CD14-positive monocyte (primary cell): ENCODE results near the gene JAK2. TPM values are rescaled to one million over a fixed set of nuclear protein-coding genes. Genes with fewer than 3 reads are reported as not detected.

ENCODE experiments used
- DNase-seq, 3 donors: peaks; one replicate each; pipeline ENCODE4 v3.0.0-alpha.2; 2011 to 2022
- H2AFZ ChIP-seq: 2 replicates; pipeline ENCODE4 v1.6.0; 2012; ENCODE audit warnings: mild to moderate bottlenecking, low read depth, low read length, inconsistent platforms; ENCODE audit not compliant: insufficient read depth, poor library complexity, severe bottlenecking
- H3K27ac ChIP-seq, 2 donors: 1 replicate in 1 of 2; 2 replicates in 1 of 2; pipeline ENCODE4 v1.5.1; 2012 to 2013; ENCODE audit warnings: low read length in 2 of 2, control low read depth in 1 of 2, inconsistent platforms in 1 of 2, low read depth in 1 of 2, mild to moderate bottlenecking in 1 of 2
- H3K27me3 ChIP-seq, 2 donors: one replicate each; pipeline versions ENCODE4 v1.6.0 to v1.6.1; 2011 to 2013; ENCODE audit warnings: low read length in 2 of 2; ENCODE audit not compliant: control insufficient read depth in 2 of 2, insufficient read depth in 2 of 2
- H3K36me3 ChIP-seq, 2 donors: replicated peaks in 1 of 2; 1 replicate in 1 of 2; 2 replicates in 1 of 2; pipeline versions ENCODE4 v1.5.1 to v1.6.1; 2012 to 2013; ENCODE audit warnings: low read length in 2 of 2, control low read depth in 1 of 2, inconsistent platforms in 1 of 2, mild to moderate bottlenecking in 1 of 2; ENCODE audit not compliant: insufficient read depth in 2 of 2, control insufficient read depth in 1 of 2
- H3K4me1 ChIP-seq, 2 donors: 1 replicate in 1 of 2; 2 replicates in 1 of 2; pipeline versions ENCODE4 v1.5.1 to v1.6.1; 2012 to 2013; ENCODE audit warnings: low read length in 2 of 2, control low read depth in 1 of 2, inconsistent platforms in 1 of 2, mild to moderate bottlenecking in 1 of 2, moderate library complexity in 1 of 2; ENCODE audit not compliant: insufficient read depth in 2 of 2, control insufficient read depth in 1 of 2
- H3K4me2 ChIP-seq: replicated peaks from 2 replicates; pipeline ENCODE3; 2012; ENCODE audit warnings: low read length, moderate library complexity, mild to moderate bottlenecking; ENCODE audit not compliant: poor library complexity, severe bottlenecking; ENCODE audit errors: extremely low read depth
- H3K4me3 ChIP-seq, 3 experiments: fragments of 200-600 bp in 1 of 3; sonication (generic) in 1 of 3; replicated peaks in 1 of 3; 1 replicate in 2 of 3; 2 replicates in 1 of 3; pipeline ENCODE4 v1.5.1; 2011 to 2013; ENCODE audit warnings: low read length in 3 of 3, mild to moderate bottlenecking in 3 of 3, control low read depth in 2 of 3, low read depth in 2 of 3, inconsistent platforms in 1 of 3, moderate library complexity in 1 of 3
- H3K79me2 ChIP-seq: 2 replicates; pipeline ENCODE4 v1.6.0; 2012; ENCODE audit warnings: mild to moderate bottlenecking, control low read depth, inconsistent platforms, low read length, moderate library complexity; ENCODE audit not compliant: insufficient read depth
- H3K9ac ChIP-seq: 2 replicates; pipeline ENCODE4 v1.6.0; 2017; ENCODE audit warnings: low read length, mild to moderate bottlenecking; ENCODE audit not compliant: insufficient read depth, poor library complexity, severe bottlenecking
- H3K9me3 ChIP-seq, 2 donors: replicated peaks in 1 of 2; 1 replicate in 1 of 2; 2 replicates in 1 of 2; pipeline versions ENCODE4 v1.5.1 to v1.6.1; 2012 to 2013; ENCODE audit warnings: low read length in 2 of 2, control low read depth in 1 of 2; ENCODE audit not compliant: control insufficient read depth in 1 of 2, insufficient read depth in 1 of 2
- H4K20me1 ChIP-seq: 2 replicates; pipeline ENCODE4 v1.6.0; 2012; ENCODE audit warnings: mild to moderate bottlenecking, low read length, control low read depth, moderate library complexity; ENCODE audit not compliant: insufficient read depth
- H3K27ac Mint-ChIP-seq, 7 donors: one replicate each; pipeline ENCODE4 v1.8.0; 2020; ENCODE audit warnings: mild to moderate bottlenecking in 7 of 7, mixed read lengths in 7 of 7, moderate library complexity in 6 of 7, inconsistent platforms in 2 of 7
- H3K27me3 Mint-ChIP-seq, 3 donors: one replicate each; pipeline ENCODE4 v1.8.0; 2021 to 2022; ENCODE audit warnings: low read depth in 3 of 3, mild to moderate bottlenecking in 3 of 3, mixed read lengths in 3 of 3, moderate library complexity in 3 of 3, inconsistent platforms in 1 of 3
- H3K36me3 Mint-ChIP-seq, 2 donors: one replicate each; pipeline ENCODE4 v1.8.0; 2020; ENCODE audit warnings: mixed read lengths in 2 of 2, inconsistent platforms in 1 of 2, mild to moderate bottlenecking in 1 of 2
- H3K4me1 Mint-ChIP-seq: one replicate; pipeline ENCODE4 v1.8.0; 2020; ENCODE audit warnings: mild to moderate bottlenecking, mixed read lengths
- H3K4me3 Mint-ChIP-seq, 2 donors: one replicate each; pipeline ENCODE4 v1.8.0; 2020; ENCODE audit warnings: mild to moderate bottlenecking in 2 of 2, mixed read lengths in 2 of 2, moderate library complexity in 1 of 2
- H3K9me3 Mint-ChIP-seq, 7 donors: one replicate each; pipeline ENCODE4 v1.8.0; 2020 to 2022; ENCODE audit warnings: mixed read lengths in 7 of 7, mild to moderate bottlenecking in 6 of 7, moderate library complexity in 6 of 7, inconsistent platforms in 2 of 7
- WGBS: methylation state at CpG from one replicate; pipeline ENCODE4 v1.1.5; 2013; ENCODE audit warnings: missing lambda C conversion rate; ENCODE audit not compliant: insufficient coverage; 5-methylcytosine and 5-hydroxymethylcytosine counted together
- intact Hi-C, 2 donors: fragments of 100-400 bp; cut with micrococcal nuclease; formaldehyde crosslinking; loops; one replicate each; pipeline versions ENCODE4 v1.15.0 to v1.15.1; 2023
- polyA plus RNA-seq, 3 donors: library from polyadenylated mRNA; depleted of rRNA in 1 of 3; unstranded in 2 of 3; stranded (reverse) in 1 of 3; fragments of 300-500 nt in 2 of 3; fragments of >200 nt in 1 of 3; fragmentation: Illumina TruSeq in 2 of 3; gene quantifications; 1 replicate in 2 of 3; 2 replicates in 1 of 3; pipeline ENCODE4 v1.2.3, GENCODE V29; 2012 to 2021
- TF ChIP-seq, protein P1 (sequence below): fragments of 200-600 bp; IDR thresholded peaks from one replicate; pipeline ENCODE4 v1.8.0; 2022; ENCODE audit warnings: antibody characterized with exemption, mild to moderate bottlenecking

Gene JAK2
- polyA plus RNA-seq, 3 donors: 23.5 to 34.7 (median 33.0) TPM

DNA sequence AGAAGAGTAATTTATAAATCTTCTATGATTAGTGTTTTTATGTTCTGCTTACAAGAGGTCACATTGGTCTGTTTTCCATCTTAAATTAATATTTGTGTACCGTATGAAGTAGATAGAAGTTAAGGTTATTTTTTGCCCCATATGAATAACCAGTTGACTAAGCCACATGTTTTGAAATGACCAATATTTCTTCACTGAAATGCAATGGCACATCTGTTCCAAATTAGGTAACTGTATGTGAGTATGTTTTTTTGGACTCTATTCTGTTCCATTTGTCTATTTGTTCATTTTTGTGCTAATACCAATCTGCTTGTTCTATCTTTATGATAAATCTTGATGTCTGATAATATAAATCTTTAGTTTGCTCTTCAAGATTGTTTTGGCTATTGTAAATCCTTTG, 17.7 kb downstream of the JAK2 start:
- Histone ChIP-seq H3K9me3 (peaks cover 0 to 11% of the 10 kb centered on the region in 2 donors), H3K4me1 (no peaks in the 10 kb centered on the region), H3K4me3 (no peak overlapping the region), H3K79me2 (peaks cover 98% of the 10 kb centered on the region), H3K27ac (no peak overlapping the region), H3K27me3 (no peaks in the 10 kb centered on the region), H2AFZ (no peak overlapping the region), H3K9ac (no peak overlapping the region), H3K4me2 (no peak overlapping the region), H3K36me3 (peaks cover 31 to 66% of the 10 kb centered on the region in 2 donors), H4K20me1 (peaks cover 96% of the 10 kb centered on the region)
- Mint-ChIP-seq H3K27me3 (no peaks in the 10 kb centered on the region), H3K4me1 (peaks cover 15% of the 10 kb centered on the region), H3K9me3 (peaks cover 0 to 9% (median 4%) of the 10 kb centered on the region in 7 donors), H3K4me3 (no peak overlapping the region), H3K36me3 (peaks cover 45 to 68% of the 10 kb centered on the region in 2 donors), H3K27ac (peak overlapping the region in 1 of 7 donors; percentile 31)
- intact Hi-C loops: no loop called here
- no CpG with 5 or more reads among the region's 1 CpG for WGBS
- TF ChIP-seq, protein P1, sequence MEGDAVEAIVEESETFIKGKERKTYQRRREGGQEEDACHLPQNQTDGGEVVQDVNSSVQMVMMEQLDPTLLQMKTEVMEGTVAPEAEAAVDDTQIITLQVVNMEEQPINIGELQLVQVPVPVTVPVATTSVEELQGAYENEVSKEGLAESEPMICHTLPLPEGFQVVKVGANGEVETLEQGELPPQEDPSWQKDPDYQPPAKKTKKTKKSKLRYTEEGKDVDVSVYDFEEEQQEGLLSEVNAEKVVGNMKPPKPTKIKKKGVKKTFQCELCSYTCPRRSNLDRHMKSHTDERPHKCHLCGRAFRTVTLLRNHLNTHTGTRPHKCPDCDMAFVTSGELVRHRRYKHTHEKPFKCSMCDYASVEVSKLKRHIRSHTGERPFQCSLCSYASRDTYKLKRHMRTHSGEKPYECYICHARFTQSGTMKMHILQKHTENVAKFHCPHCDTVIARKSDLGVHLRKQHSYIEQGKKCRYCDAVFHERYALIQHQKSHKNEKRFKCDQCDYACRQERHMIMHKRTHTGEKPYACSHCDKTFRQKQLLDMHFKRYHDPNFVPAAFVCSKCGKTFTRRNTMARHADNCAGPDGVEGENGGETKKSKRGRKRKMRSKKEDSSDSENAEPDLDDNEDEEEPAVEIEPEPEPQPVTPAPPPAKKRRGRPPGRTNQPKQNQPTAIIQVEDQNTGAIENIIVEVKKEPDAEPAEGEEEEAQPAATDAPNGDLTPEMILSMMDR: no peak
- DNase-seq: no peak

GRCh38 chr9:5004481-5004880, 19.4 kb downstream of the JAK2 start:
- Mint-ChIP-seq H3K27me3 (no peaks in the 10 kb centered on the region), H3K36me3 (peaks cover 50 to 63% of the 10 kb centered on the region in 2 donors), H3K9me3 (peaks cover 0 to 9% (median 4%) of the 10 kb centered on the region in 7 donors), H3K4me3 (no peak overlapping the region), H3K27ac (peak overlapping the region in 3 of 7 donors; percentile 4 to 72 (median 51)), H3K4me1 (peaks cover 25% of the 10 kb centered on the region)
- no peaks in the 10 kb centered on the region for H3K4me1 ChIP-seq
- H3K79me2 ChIP-seq: peaks cover 98% of the 10 kb centered on the region
- no peak overlapping the region for H3K9ac ChIP-seq
- no peaks in the 10 kb centered on the region for H3K27me3 ChIP-seq
- intact Hi-C loops: no loop called here
- peaks cover 28 to 55% of the 10 kb centered on the region in 2 donors for H3K36me3 ChIP-seq
- no peak for DNase-seq
- H3K4me2 ChIP-seq: no peak overlapping the region
- H4K20me1 ChIP-seq: peaks cover 96% of the 10 kb centered on the region
- peaks cover 0 to 11% of the 10 kb centered on the region in 2 donors for H3K9me3 ChIP-seq
- H3K27ac ChIP-seq: no peak overlapping the region
- H2AFZ ChIP-seq: no peak overlapping the region
- TF ChIP-seq, protein P1: no peak
- no peak overlapping the region for H3K4me3 ChIP-seq
